HG03060 (cell line): ENCODE data around the gene OR2T2.
A peak's percentile ranks its signal among the peaks of the same experiment; 100 is the strongest.
"Not testable (repeated sequence)": the region's sequence is repeated elsewhere in the genome, so short reads cannot be mapped to it uniquely, and the experiment has no call there.

Source experiments
- ATAC-seq: cut with Tn5 transposase; IDR thresholded peaks from one replicate; pipeline ENCODE4 v1.9.1; 2021; ENCODE audit warnings: low read depth, moderate number of reproducible peaks; ENCODE audit not compliant: unreplicated experiment

The OR2T2 gene

DNA sequence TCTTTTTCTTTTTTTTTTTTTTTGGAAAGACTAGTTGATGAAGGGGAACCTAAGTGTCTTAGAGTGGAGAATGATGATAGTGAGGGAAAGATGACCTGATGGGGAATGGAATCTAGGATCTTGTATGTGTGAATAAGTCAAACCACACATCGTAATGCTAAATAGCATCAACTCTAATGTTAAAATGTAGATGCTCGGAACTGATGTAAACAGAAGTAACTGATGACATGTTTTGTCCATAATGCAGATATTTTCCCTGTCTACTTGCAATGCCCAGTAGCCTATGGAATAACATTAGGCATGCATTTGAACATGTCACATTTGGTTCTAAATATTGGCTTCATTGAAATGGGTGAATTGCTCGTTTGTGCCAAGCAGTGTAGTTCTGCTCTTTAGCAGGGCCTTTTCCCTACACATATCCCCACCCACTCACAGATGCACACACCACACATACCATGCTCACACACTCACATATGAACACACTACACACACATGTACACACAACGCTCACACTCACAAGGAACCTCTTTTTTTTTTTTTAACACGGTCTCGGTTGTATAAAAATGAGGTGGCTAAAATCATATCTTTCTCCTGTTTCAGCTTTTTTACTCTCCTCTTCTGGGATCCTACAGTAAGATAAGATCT lies 4.5 kb downstream of the OR2T2 start:
- peak; percentile 2 for ATAC-seq

DNA sequence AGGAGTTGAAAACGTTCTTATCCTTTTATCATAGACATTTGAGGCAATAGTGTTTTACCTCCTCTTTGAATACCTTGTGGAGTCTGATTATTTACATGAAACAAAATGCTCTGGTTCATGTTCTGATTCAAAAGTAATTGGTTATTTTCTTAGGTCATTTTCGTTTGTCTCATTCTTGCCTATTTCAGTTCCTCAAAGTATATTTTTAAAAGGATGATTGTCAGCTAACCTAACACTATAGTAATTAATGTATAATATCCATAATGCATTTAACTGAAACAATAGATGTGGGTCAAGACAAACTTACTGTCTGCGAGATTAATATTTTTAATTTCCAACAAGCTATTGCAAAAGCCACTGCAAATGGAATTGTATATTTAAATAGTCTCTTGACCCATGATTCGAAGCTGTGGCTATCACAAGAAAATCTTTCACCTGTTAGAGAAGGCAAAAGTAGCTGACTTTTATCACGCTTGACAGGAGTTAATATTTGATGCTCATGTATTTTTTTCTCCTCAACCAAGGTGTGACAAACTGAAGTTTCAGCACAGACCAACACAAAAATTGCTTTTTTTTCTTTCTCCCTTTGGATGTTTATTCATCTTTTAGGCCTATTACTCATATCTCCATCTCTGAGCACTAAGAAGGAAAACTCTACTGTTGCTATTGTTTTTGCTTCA lies 5.2 kb downstream of the OR2T2 start:
- ATAC-seq, result peak; percentile 54

DNA sequence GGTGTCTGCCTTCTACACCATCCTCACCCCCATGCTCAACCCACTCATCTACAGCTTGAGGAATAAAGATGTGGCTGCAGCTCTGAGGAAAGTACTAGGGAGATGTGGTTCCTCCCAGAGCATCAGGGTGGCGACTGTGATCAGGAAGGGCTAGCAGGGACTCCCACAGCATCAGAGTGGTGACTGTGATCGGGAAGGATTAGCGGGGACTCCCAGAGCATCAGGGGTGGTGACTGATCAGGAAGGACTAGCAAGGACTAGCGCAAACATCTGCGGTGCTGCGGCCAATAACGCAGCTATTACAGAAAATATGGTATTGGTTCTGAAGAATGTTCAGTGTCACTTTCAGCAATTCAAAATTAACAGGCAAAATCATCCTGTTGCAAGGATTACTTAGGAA lies 8.2 kb downstream of the OR2T2 start:
- not testable (repeated sequence) for ATAC-seq

DNA sequence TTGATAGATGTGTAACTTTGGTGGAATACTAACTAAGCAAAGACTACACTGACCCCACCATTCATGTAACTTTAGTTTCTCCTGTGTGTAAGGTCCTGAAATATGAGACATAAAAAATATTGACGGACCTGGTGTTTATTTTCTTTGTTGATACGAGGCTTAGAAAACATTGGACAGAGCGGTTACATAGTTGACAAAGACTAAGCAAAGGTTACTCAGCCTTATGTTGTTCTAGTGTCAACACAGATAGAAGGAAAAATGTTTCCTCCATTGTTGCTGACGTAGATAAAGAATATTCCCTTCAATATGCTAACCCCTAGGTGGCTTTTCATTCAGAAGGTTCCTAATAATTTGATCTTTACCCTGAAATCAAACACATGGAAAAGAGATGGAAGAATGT lies 9.6 kb downstream of the OR2T2 start:
- not testable (repeated sequence) for ATAC-seq

DNA sequence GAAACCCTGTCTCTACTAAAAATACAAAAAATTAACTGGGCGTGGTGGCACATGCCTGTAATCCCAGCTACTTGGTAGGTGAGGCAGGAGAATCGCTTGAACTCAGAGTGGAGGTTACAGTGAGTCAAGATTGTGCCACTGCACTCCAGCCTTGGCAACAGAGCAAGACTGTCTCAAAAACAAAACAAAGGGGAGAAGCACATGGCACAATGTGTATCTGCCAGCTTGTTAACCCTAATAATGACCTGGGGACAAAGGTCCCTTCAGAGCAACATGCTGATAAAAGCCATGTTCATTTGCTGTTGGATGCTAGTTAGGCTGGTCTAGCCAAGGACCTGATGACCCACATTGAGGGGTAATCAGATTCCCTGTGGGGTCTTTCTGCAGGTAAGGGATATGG lies 11.2 kb downstream of the OR2T2 start:
- not testable (repeated sequence) for ATAC-seq

DNA sequence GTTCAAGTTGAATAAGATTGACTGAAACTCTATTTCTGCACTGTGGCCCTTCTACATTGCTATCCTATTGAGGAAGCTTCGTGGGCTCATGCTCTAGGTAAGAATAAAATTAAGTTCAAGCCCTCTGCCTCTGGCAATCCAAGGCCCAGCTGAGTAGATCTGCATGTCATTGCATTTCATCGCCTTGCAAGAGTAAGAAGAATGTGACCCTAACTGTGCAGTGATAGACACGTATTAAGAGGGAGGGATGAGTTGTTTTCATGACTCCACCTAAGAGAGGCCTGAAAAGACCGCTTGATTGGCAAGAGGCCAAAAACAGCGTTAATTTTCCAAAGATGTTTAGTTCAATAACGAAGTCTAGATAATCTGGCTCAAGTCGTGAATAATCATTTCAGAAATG lies 13.7 kb downstream of the OR2T2 start:
- not testable (repeated sequence) for ATAC-seq

DNA sequence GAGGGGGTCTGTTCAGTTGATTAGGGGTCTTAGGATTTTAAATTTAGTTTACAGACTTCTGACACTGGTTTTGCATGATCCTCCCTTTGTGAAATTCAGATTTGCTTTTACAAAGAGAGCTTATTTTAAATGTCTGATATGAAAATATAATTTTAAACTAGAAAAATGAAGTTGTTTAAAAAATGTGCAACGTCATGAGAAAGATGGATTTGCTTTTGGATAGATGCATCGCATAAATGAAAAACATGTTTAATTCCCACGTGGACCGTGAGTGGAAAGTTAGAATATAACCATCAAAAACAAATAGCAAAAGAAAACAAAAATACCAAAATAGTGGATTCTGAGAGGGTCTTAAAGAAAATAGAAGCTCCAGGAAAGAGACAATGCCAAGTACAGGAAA lies 25.7 kb downstream of the OR2T2 start:
- ATAC-seq, result no peak

DNA sequence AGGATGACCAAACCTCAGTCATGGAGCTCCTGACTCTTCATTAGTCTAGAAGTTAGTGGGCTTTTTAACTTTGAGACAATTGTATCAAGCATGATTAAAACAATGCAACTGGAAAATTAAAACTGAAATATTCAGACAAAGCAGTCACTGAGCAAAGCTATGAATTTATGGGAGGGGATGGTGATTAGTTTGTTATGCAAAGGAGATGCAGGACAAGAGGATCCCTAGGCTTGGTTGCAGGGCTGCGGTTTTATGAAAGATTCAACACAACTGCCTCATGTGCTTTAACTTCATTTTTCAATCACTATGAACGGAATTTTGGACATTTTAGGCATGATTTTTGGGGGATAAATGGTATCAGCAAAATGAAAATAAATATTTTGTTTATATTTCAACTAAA lies 26.7 kb downstream of the OR2T2 start:
- not testable (repeated sequence) for ATAC-seq

DNA sequence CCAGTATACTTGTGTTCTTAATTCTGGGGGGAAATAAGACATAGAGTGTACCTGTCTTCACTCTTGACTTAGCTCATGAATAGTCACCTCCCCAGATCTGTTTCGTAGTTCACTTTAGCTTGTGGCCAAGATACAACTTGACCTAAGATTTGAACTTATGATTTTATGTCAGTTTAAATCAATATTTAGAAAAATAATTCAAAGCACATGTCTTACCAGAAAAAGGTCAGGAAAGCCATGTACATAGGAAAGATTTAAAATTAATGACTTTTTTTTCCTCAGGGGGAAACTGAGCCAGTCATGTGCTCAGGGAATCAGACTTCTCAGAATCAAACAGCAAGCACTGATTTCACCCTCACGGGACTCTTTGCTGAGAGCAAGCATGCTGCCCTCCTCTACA lies 27.6 kb downstream of the OR2T2 start, which contains the start of gene OR2T3:
TSS of gene OR2T3 (plus strand) at position 301 of the 400 bp plus-strand sequence. CDS start at position 301, 0 bp downstream.
- not testable (repeated sequence) for ATAC-seq

DNA sequence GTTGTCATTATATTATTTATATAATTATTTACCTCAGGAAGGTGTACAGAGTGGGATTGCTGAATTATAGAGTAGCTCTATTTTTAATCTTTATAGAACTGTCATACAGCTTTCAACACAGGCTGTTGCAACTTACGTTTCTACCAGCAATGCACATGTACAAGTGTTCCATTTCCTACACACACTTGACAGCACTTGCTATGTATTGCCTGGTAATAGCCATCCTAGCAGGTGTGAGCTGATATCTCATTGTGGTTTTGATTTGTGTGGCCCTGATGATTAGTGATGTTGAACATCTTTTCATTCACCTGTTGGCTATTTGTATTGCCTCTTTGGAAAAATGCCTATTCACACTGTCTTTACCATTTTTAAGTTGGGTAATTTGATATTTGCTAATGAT lies 30.2 kb downstream of the OR2T2 start:
- not testable (repeated sequence) for ATAC-seq

DNA sequence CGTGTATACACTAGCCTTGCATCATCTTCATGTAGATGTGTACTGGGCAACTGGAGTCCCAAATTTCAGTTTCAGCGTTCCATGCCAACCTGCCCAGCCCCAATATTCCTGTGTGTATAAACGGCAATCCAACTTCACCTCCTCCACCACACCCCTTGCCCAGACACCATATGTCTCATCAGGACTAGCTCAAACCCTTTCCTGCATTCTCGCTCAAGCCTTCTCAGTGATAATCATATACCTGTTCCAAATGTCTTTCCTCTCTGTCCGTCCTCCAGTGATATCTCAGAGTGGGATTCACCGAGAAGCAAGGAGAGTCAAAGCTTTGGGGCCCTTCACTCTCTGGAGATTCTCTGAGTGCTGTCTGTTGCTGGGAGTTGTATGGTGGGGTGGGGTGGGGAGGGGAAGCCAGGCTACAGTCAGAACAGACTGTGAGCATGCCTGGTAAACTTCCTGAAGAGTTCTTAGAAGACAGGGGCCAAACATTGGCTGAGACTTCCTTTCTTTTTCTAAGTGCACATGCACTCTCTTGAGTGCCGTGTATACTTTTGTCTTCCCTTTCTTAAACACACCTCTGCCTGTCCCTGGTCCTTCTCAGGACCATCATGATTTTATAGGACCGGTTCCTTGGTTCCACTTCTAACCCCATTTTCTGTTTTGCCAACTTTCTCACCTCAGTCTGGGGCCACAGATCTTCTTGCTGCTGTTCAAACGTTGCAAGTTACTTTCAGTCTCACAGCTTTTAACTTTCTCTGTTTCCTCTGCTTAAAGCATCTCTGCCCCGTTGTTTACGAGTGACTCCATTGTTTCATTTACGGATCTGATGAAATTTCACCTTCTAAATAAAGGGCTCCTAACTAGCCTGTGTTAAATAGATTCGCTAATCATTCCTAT lies 36.5 kb downstream of the OR2T2 start:
- ATAC-seq, result peak; percentile 70

DNA sequence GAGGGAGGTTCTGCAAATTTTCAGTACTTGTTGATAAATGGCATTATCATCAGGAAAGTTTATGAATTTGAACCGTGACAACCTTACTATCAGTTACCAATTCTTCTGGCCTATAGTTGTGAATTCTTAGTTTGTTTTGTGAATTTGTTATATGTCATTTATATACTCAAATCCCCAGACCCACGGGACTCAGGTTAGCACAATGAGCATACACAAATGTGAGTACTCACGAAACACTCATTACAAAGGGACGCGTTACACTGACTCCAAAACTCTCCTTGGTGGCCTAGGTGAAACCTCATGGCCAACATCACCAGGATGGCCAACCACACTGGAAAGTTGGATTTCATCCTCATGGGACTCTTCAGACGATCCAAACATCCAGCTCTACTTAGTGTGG lies 42.9 kb downstream of the OR2T2 start, which contains the start of gene OR2T5:
TSS of gene OR2T5 (plus strand) at position 301 of the 400 bp plus-strand sequence. CDS start at position 301, 0 bp downstream.
- not testable (repeated sequence) for ATAC-seq

DNA sequence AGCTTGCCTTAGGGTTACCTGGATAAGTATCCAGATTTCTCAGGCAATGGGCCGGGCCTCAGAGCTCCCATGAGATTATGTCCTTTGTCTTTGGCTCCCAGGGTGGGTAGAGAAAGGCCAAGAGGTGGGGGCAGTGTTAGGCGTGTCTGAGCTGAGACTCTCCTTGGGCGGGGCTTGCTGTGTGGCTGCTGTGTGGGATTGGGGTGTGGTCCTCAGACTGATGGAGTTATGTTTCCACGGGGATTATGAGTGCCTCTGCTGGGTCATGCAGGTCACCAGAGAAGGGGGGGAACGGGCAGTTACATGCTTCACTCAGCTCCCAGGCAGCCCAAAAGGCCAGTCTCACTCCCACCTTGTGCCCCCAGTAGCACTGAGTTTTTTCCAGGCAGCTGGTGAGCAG lies 51.2 kb downstream of the OR2T2 start:
- ATAC-seq, result not testable (repeated sequence)

DNA sequence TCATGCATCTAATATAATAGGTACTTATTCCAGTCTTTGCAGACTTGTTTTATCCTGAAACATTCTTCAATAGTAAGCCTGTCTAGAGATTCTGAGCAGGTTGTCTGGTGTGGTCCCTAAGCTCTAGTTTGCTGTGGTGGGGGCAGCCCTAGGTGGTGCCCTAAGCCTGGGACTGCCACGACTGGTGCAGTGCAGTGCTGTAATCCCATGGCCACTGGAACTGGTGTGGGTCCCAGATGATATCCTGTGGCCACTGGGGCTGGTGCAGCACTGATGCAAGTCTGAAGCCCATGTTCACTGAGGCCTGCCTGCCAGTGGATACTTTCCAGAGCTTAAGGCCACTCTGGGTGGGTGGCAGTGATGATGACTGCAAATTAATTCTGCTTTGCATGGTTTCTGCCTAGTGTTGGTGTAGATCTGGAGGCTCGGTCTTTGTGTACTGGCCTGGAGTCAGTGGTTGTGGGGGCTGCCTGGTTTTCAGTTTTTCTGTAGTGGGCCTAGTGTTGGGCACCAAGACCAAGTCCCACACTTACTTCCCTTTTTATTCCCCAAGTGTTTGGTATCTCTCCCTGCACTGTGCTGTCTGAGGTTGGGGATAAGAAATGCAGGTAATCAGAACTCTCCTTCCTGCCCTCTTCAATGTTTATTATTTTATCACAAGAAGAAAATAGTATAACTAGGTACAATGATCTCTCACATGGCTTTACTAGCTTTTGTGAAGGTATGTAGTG lies 55.0 kb downstream of the OR2T2 start:
- ATAC-seq, result not testable (repeated sequence)
